SU-DHL-6 (cell line): Measurements from ENCODE around the gene SNX27.

Experiments used
- H2AFZ ChIP-seq: fragments of 200-600 bp; sonication (generic); 2 replicates; pipeline ENCODE4 v1.6.1; 2014; ENCODE audit warnings: low read depth, mild to moderate bottlenecking, moderate library complexity, mixed read lengths, antibody characterized with exemption, low read length; ENCODE audit not compliant: severe bottlenecking
- H3F3A ChIP-seq: fragments of 200-600 bp; shearing (Covaris generic); 2 replicates; pipeline ENCODE4 v1.6.0; 2016; ENCODE audit warnings: antibody characterized with exemption, mild to moderate bottlenecking; ENCODE audit not compliant: insufficient read depth
- H3K27ac ChIP-seq: fragments of 200-600 bp; sonication (generic); 2 replicates; pipeline ENCODE4 v1.5.1; 2016; ENCODE audit warnings: low read depth, mild to moderate bottlenecking, low read length, moderate library complexity, mixed read lengths
- H3K27me3 ChIP-seq: fragments of 200-600 bp; sonication (generic), shearing (Covaris generic); 2 replicates; pipeline ENCODE4 v1.6.0; 2014; ENCODE audit warnings: mild to moderate bottlenecking, low read length
- H3K36me3 ChIP-seq: fragments of 200-600 bp; sonication (generic); 2 replicates; pipeline ENCODE4 v1.6.1; 2014; ENCODE audit warnings: mild to moderate bottlenecking, low read length, mixed read lengths
- H3K4me2 ChIP-seq: fragments of 300-600, 200-600 bp; shearing (Covaris generic), sonication (generic); 2 replicates; pipeline ENCODE4 v1.6.0; 2014; ENCODE audit warnings: low read length, low read depth, mild to moderate bottlenecking; ENCODE audit not compliant: poor library complexity, severe bottlenecking
- H3K4me3 ChIP-seq: fragments of 200-600 bp; sonication (generic); 2 replicates; pipeline ENCODE4 v1.5.1; 2014; ENCODE audit warnings: antibody characterized with exemption, low read length, mild to moderate bottlenecking, mixed read lengths; ENCODE audit not compliant: insufficient read depth, poor library complexity, severe bottlenecking
- H3K79me2 ChIP-seq: fragments of 200-600 bp; sonication (generic); 2 replicates; pipeline ENCODE4 v1.6.1; 2014; ENCODE audit warnings: mild to moderate bottlenecking, low read length, moderate library complexity; ENCODE audit not compliant: insufficient read depth
- H3K9ac ChIP-seq: fragments of 200-600 bp; sonication (generic); 2 replicates; pipeline ENCODE4 v1.7.0; 2014; ENCODE audit warnings: mild to moderate bottlenecking, low read length
- H3K9me2 ChIP-seq: fragments of 200-600 bp; sonication (generic); replicated peaks from 2 replicates; pipeline ENCODE4 v1.6.1; 2014; ENCODE audit warnings: low read length; ENCODE audit not compliant: insufficient read depth
- H3K9me3 ChIP-seq: fragments of 200-600 bp; sonication (generic); 2 replicates; pipeline ENCODE4 v1.6.1; 2014; ENCODE audit warnings: low read length, mixed read lengths; ENCODE audit not compliant: insufficient read depth
- H4K20me1 ChIP-seq: fragments of 200-600 bp; sonication (generic); 2 replicates; pipeline ENCODE4 v1.6.1; 2014; ENCODE audit warnings: low read depth, mild to moderate bottlenecking, antibody characterized with exemption, low read length, moderate library complexity, mixed read lengths
- CTCF ChIP-seq: fragments of 200-600 bp; sonication (generic); IDR thresholded peaks from one replicate; pipeline ENCODE4 v1.5.1; 2017; ENCODE audit warnings: antibody characterized with exemption, mild to moderate bottlenecking, low read length, moderate library complexity; ENCODE audit not compliant: insufficient read depth, poor library complexity, severe bottlenecking
- EZH2phosphoT487 ChIP-seq: fragments of 200-600 bp; sonication (generic), shearing (Covaris generic); conservative IDR thresholded peaks from 2 replicates; pipeline ENCODE4 v1.6.1; 2018; ENCODE audit warnings: mild to moderate bottlenecking, antibody characterized with exemption, low read length, moderate library complexity, mixed read lengths

Gene SNX27

GRCh38 chr1:151619489-151620093 is 7.7 kb downstream of the SNX27 start:
- H3F3A ChIP-seq, result no peaks in the 10 kb centered on the region; the same call in 1 of the 2 replicates
- no peaks in the 10 kb centered on the region for H3K27me3 ChIP-seq
- H3K36me3 ChIP-seq, result no peaks in the 10 kb centered on the region
- H3K4me3 ChIP-seq, result no peak overlapping the region
- H3K79me2 ChIP-seq, result peaks cover 36% of the 10 kb centered on the region
- H3K9ac ChIP-seq, result no peak overlapping the region
- H3K4me2 ChIP-seq, result no peak overlapping the region
- no peak overlapping the region for H2AFZ ChIP-seq
- TF ChIP-seq EZH2phosphoT487 (no peak), CTCF (no peak)
- no peaks in the 10 kb centered on the region for H4K20me1 ChIP-seq
- no peaks in the 10 kb centered on the region for H3K9me2 ChIP-seq
- no peaks in the 10 kb centered on the region for H3K9me3 ChIP-seq
- H3K27ac ChIP-seq, result no peak overlapping the region

GRCh38 chr1:151620286-151620685 is 8.4 kb downstream of the SNX27 start:
- H4K20me1 ChIP-seq, result no peaks in the 10 kb centered on the region
- TF ChIP-seq EZH2phosphoT487 (no peak), CTCF (no peak)
- H3K9me2 ChIP-seq, result no peaks in the 10 kb centered on the region
- no peak overlapping the region for H3K9ac ChIP-seq
- H3K79me2 ChIP-seq, result peaks cover 39% of the 10 kb centered on the region
- no peaks in the 10 kb centered on the region for H3K36me3 ChIP-seq
- H3F3A ChIP-seq, result no peaks in the 10 kb centered on the region; the same call in 1 of the 2 replicates
- no peak overlapping the region for H3K4me3 ChIP-seq
- H3K27me3 ChIP-seq, result no peaks in the 10 kb centered on the region
- H2AFZ ChIP-seq, result no peak overlapping the region
- H3K27ac ChIP-seq, result no peak overlapping the region
- no peak overlapping the region for H3K4me2 ChIP-seq
- H3K9me3 ChIP-seq, result no peaks in the 10 kb centered on the region

GRCh38 chr1:151621351-151621750 is 9.5 kb downstream of the SNX27 start:
- TF ChIP-seq EZH2phosphoT487 (no peak), CTCF (no peak)
- H3F3A ChIP-seq, result peaks cover 5% of the 10 kb centered on the region; the same call in 1 of the 2 replicates
- no peak overlapping the region for H3K4me3 ChIP-seq
- peaks cover 32% of the 10 kb centered on the region for H3K79me2 ChIP-seq
- H3K4me2 ChIP-seq, result no peak overlapping the region
- H2AFZ ChIP-seq, result no peak overlapping the region
- no peak overlapping the region for H3K9ac ChIP-seq
- H3K27ac ChIP-seq, result no peak overlapping the region
- no peaks in the 10 kb centered on the region for H3K27me3 ChIP-seq
- H3K36me3 ChIP-seq, result no peaks in the 10 kb centered on the region
- H3K9me3 ChIP-seq, result no peaks in the 10 kb centered on the region
- H3K9me2 ChIP-seq, result no peaks in the 10 kb centered on the region
- H4K20me1 ChIP-seq, result no peaks in the 10 kb centered on the region
